Tibial nerve (tissue), 4 donors: ENCODE data around the gene CTNNA3.

Source experiments
- EP300 ChIP-seq, 2 donors: sonication (generic); formaldehyde crosslinking; IDR thresholded peaks; one replicate each; pipeline ENCODE4 v1.6.1; 2017; ENCODE audit warnings: antibody characterized with exemption in 2 of 2, mild to moderate bottlenecking in 1 of 2
- POLR2A ChIP-seq, 2 donors: fragments of 450-650 bp; IDR thresholded peaks; one replicate each; pipeline ENCODE4 v1.6.1; 2017; ENCODE audit warnings: antibody characterized with exemption in 2 of 2, mild to moderate bottlenecking in 2 of 2, moderate library complexity in 2 of 2
- TF ChIP-seq, protein P1 (sequence below), 5 experiments: fragments of 200-600 bp in 3 of 5; fragments of 450-650 bp in 2 of 5; sonication (generic) in 3 of 5; IDR thresholded peaks; one replicate each; pipeline ENCODE4 v1.5.1; 2016 to 2019; ENCODE audit warnings: antibody characterized with exemption in 5 of 5, mild to moderate bottlenecking in 3 of 5, moderate library complexity in 2 of 5

DNA sequence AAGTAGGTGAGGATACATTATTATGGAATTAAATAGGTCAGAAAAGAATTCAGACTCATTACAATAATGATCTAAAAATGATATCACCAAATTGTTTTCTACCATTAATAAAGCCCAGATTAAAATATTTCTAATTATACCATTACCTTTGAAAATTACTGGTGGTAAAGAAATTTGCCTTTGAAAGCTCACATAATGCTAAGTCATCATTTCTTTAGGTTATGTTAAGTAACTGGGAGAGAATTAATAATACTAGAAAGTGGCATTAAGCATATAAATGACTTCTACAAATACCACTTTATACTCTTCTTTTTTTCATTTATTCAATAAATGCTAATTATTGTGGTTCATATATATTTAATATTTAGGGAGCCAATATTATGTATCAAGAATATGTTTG, 1411.4 kb downstream of the CTNNA3 start:
- TF ChIP-seq, protein P1, sequence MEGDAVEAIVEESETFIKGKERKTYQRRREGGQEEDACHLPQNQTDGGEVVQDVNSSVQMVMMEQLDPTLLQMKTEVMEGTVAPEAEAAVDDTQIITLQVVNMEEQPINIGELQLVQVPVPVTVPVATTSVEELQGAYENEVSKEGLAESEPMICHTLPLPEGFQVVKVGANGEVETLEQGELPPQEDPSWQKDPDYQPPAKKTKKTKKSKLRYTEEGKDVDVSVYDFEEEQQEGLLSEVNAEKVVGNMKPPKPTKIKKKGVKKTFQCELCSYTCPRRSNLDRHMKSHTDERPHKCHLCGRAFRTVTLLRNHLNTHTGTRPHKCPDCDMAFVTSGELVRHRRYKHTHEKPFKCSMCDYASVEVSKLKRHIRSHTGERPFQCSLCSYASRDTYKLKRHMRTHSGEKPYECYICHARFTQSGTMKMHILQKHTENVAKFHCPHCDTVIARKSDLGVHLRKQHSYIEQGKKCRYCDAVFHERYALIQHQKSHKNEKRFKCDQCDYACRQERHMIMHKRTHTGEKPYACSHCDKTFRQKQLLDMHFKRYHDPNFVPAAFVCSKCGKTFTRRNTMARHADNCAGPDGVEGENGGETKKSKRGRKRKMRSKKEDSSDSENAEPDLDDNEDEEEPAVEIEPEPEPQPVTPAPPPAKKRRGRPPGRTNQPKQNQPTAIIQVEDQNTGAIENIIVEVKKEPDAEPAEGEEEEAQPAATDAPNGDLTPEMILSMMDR (IDR thresholded peaks at IDR 0.05), result no peak
- no peak for TF ChIP-seq POLR2A (IDR thresholded peaks at IDR 0.05)
- no peak for TF ChIP-seq EP300 (IDR thresholded peaks at IDR 0.05)
